Stimulated activated naive CD4-positive, alpha-beta T cell treated with Interleukin-2 at 50 U/mL for 16 hours (primary cell): ENCODE results near the gene RXRA.

Experiments
- DNase-seq: peaks from one replicate; lab custom pipeline; 2025; lab: John Stamatoyannopoulos, UW

Gene RXRA

DNA sequence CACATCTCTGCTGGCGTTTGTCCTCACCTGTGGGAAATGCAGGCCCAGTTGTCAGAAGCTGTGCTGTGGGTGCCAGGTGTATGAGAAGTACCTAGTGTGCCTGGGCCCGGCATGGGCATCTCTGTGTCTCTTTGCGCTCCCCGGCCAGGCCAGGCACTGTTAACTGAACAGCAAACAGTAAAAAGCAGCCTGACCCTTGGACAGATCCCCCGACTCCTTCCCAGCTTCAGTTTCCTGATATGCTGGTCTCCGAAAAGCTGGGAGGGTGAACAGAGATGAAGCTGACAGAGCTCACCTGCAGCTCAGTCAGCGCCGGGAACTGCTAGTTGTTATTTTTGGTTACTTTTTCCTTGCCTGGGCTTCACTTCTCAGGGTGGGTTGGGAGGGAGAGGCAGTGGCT is 28.9 kb downstream of the RXRA start:
- DNase-seq = no peak

DNA sequence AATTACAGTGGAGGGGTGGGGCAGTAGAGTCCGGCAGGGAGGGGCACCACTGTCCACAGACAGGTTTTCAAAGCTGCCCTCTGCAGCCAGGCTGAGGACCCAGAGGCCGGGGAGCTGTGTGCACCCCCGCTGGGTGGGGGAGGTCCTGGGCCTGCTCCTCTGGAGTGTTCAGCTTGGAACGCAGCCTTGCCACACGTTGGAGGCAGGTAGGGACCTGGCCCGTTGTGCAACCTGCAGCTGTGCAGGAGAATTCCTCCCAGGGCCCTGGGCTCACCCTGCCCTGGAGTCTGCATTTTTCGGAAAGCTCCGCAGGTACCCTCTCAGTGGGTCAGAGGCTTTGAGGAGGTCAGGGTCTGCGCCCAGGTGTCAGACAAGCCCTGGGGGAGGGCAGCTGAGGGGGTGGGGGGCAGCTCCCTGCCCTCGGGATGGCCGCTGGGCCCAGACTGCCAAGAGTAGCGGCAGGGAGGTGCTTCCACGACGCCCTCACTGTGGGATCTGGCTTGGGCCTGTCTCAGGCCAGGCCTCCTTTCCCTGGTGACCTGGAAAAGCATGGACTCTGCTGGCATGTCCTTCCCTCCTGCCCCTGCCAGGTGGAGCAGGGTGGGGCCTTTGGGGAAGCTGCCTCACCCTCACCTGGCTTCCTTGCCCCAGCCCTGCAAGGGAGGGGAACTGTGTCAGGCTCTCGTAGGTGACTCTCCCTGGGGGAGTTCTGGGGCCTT is 29.5 kb downstream of the RXRA start:
- DNase-seq = no peak

DNA sequence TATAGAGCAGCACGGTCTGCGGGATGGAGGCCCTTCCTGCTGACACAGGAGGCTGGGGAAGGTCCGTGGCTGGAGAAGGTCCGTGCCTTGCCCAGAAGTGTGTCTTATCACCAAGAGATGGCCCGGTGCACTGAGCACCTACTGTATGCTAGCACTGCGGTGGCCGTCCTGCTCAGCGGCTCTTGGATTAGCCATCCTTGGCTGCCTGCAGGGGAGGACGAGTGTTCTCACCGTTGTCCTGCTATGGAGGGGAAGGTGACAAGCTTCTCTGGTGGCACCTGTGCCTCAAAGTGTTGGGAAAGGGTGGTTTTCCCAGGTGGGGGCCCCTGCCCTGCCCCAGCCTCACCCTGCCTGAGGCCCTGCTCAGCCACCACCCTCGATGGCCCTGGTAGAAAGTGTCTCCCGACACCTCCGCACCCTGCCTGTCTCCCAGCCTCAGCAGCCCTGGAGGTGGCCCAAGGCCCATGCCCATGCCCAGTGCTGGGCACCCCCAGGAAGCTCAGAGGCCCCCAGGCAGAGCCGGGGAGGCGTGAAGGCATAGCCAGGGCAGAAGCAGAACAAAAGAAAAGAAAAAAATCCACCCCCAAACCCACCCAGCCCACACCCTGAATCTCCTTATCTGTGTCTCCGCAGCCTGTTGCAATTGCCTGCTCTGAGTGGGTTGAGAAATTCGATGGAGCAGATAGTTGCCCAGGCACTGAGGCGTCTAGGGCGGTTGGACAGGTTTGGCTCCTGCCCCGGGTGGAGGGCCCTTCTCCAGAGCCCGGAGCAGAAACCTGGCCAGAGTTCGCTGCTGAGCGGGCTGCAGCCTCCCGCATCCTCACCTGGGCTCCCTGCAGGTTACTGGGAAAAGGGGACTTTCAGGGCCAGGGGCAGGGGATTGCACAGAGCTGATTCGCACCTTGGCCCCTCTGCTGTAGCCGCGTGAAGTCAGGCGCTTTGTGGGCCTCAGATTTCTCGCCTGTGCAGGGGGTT is 30.5 kb downstream of the RXRA start:
- no peak for DNase-seq

DNA sequence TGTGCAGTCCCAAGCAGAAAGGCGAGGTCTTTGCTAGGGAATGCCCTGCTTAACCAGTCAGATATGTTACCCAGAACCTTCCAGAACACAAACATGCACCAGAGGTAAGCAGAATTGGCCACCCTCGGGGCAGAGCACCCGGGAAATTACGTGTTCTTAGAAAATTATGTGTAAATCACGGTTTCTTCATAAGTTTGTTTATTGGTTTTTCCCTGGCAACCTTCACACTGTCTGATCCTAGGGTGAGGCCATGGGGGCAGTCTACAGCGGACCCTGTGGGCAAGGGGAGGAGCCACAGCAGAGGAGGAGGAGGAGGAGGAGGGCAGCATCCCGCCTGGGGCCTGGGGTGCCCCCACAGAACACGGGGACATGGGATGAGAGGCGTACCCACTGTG is 31.4 kb downstream of the RXRA start:
- no peak for DNase-seq

DNA sequence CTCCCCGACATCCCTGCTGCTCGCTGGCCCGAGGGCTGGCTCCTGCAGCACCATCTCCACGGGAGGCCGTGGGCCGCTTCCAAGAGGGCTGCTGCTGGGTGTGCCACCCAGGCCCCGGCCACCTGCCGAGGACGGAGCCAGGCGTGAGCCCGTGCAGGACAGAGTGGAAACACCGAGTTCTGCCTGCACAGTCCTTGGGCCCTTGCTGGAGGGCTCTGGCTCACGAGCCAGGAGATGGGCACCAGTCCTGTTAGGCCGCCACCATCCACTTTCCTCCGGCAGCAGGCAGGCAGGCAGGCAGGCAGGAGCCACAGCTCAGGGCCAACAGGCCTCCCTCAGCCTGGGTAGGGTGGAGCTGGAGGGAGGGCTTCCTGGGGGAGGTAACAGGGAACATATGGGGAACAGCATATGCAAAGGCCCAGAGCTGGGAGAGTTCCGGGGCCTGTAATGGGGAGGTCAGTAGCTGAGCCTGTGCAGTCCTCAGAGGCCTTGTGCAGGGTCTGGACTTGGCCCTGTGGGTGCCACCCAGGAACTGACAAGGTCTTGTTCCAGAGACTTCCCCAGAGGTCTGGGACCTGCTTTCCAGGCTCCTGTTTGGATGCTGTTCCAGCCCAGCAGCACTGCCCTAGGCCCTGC is 31.9 kb downstream of the RXRA start:
- DNase-seq = no peak

DNA sequence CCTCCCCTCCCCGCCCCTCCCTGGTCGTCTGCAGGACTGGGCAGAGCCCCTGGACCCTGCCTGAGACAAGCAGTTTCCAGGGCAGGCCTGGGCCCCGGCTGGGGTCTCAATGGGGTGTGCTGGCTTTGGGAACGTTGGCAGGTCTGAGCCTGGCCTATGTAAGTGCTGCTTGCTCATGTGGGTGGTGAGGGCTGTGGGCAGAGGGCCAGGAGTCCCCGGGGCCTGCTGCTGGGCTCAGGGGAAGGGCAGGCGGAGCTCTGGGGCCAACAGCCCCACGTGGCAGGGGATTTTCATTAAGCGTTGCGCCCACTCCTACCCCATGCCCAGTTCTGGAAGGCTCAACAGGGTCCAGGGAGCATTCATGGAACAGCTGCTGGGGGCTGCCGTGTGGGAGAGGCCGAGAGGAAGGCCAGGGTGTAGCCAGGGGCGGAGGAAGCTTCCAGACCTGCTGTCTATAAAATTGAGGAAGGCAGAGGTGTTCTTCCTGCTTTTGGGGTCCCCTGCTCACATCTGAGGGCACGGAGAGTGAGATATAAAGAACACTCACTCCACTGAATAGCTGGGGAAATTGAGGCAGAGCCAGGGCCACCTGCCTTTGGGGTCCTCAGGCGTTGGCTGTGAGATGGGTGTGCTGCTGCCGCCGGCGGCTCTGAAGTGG is 32.5 kb downstream of the RXRA start:
- DNase-seq = no peak

DNA sequence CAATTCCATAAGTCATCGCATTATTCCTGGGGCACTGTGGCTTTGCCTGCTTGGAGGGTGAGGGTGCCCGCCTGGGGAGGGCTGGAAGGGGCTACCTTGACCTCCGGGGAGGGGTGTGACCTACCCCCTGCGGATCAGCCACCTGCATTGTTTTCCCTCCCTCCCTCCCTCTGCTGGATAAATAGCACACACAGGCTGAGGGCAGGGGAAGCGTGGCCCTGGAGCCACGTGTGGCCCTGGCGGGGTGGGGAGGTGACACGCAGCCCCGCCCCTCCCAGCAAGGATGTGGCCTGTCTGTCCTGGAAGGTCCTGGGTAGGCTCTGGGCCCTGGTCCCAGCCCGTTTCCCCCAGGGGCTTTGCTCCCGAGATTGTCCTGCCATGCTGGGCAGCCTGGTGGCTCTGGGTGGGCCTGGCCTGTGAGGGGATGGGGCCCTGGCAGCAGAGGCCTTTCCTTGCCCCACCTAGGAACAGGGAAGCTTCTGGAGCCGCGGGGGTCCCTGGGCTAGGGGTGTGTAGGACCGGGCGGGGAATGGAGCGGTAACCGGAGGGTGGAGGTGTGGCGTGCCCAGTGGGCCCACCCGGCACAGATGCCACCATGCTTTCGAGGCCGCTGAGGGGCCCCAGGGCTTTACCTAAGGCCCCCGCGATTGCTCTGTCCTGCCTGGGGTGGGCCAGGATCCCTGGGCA is 33.4 kb downstream of the RXRA start:
- no peak for DNase-seq

DNA sequence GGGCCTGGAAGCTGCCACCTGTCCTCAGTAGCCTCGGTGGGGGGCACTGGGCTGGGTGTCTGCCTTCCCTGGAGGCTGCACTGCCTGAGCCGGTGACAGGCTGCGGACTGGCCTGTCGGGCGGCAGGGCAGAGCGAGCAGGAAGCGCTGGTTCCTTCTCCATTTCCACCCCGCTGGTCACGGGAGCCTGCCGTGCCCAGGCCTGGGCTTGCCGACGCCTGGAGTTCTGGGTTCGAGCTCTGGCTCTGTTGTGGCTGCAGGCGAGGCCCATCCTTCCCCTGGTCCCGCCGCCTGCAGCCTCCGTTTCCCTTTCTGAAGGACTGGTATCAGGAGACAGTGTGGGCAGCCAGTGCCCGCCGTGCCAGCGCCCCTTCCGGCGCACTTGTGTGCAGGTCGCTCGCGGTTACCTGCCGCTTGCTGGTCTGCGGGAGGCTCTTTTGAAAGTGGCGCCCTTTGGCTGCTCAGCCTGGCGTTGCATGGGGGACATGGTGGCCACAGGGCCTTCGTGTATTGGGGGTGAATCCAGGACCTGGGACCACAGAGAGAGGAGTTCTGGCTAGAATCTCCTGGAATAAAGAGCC is 34.0 kb downstream of the RXRA start:
- DNase-seq = no peak

DNA sequence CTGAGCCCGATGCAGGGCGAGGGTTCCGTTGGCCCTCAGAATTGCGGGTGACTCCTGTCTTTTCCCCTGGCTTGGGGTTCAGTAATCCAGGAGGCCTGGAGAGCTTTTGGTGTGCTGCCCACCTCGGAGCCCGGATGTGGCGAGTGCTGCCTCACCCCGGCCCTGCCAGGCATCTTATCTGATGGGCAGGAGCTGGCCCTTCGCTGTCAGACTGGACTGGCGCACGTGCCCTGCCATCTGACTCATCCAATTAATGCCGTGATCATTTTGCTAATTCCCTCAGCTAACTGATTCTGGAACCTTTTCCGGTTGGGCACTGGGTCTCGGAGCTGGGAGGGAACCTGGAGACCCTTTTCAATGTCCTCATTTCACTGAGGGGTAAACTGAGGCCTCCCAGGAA is 34.6 kb downstream of the RXRA start:
- DNase-seq = no peak

DNA sequence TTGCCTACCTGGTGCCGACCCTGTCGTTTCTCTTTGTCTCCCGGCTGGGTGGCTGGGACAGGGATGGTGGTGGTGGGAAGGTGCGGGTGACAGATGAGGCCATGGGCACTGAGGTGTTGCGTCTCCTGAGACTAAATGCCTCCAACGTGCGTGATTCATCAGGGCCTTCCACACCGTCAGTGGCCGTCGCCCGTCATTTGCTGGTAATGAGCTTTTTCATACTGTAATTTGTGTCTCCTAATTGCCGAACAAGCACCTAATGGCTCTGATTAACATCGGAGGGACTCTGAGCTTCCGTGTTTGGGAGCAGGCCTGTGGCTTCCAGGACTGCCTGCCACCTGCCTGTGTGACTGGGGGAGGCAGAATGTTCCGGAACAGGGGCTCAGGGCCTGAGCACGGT is 35.2 kb downstream of the RXRA start:
- DNase-seq = no peak

DNA sequence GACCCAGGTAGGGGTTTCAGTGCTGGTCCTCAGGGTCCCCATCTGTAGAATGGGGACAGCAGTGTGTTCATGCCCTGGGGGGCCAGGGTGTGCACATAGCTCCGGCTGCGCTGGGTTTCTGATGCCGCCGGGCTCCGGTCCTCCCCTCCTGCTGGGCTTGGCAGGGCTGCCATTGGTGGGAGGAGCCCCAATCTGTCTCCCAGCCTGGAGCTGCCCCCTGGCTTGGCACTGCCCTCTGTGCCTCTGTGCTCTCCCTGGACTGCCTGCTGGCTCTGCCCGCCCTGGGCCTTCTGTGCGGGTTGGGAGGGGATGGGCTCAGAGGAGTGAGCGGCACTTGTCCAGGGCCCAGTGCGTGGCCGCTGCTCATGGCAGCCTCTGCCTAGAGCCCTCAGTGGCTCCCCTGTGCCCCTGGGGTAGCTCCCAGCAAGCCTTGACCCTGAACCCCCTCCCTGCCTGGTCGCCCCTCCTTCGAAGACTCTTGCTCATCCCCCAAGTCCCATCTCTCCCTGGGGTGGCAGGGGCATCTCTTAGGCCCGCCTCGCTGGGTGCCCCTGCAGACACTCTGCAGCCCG is 35.7 kb downstream of the RXRA start:
- DNase-seq = no peak

DNA sequence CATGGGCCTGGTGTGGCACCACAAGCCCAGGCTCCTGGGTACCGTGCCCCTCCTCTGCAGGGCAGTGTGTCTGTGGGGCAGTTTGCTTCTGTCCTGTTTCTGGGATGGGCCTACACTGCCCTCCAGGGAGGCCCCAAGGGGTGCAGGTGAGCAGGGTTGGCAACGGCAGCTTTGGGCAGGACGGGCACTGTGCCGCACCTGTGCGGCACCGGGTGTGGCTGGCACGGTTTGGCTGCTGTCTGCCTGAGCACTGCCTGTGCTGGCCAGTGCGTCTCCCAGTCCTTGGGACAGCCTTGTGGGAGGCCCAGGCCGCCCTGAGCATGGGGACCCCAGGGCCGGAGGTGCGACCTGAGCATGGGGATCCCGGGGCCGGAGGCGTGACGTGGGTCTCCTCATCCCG is 37.2 kb downstream of the RXRA start:
- no peak for DNase-seq

DNA sequence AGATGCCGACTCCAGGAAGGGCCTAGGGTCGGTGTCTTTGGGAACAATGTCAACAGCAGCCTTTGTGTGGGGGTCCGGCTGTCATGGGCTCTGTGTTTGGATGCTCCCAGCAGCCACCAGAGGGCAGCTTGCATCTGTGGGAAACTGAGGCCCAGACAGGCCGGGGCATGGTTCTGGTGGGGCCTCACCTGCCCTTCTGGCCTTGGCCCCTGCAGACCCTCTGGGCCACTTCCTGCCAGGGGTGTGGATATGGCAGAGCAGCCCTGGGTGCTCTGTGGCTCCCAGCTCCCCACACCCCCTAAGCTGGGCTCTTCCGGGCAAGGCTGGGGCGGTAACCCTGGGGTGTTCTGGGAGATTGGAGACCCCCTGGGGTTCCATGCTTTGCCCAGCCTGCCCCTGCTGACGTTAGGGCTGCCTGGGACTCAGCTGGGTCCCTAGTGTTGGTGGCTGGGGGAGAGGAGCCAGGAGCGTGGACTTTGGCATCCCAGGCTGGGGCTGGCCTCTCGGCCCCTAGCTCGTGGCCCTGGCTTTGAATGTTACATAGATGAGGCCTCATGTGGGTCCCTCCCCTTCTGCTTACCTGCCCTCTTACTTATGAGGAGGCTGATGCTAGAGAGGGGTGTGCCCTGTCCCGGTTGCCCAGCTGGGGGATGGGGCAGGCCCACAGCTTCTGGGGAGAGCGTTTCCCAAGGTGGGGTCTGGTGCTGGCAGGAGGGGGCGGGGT is 38.3 kb downstream of the RXRA start:
- no peak for DNase-seq

DNA sequence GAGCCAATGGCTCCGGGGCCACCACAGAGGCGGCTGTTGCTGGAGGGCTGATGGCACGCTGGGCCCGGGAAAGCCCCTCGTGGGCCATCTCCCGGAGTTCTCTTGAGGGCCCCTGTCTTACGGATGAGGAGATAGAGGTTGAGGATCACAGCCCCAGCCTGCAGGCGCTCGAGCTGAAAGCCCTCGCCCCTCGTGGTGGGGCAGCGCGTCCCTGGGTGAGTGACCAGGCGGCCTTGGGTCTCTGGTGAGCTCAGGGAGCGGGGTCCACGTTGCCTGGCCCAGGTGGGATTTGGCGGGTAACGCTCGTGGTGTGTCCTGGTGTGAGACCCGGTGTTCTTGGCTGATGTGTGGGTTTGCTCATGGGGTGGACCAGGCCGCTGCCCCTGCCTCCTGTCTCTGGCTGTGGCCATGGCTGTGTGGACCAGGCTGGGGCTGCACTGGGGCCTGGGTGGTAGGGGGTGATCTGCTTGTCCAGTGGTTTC is 38.9 kb downstream of the RXRA start:
- no peak for DNase-seq

DNA sequence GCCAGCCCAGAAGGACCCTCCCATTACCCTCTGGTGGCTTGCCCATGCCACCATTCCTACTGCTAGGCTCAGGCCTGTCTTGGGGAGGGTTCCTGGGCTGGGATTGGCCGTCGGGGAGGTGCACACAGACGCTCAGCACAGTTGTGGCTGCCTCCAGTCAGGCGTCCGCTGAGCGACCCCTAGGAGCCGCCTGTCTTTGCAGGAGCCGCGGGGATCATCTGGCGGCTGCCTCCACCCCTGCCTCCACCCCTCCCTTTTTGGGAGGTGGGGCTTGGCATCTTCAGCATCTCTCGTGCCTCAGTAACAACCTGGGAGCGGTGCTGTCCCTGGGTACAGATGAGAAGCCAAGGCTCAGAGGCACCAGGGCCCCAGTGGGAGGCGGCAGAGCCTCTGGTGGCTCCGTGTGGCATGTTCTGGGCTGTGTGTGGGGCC is 39.6 kb downstream of the RXRA start:
- DNase-seq = no peak

DNA sequence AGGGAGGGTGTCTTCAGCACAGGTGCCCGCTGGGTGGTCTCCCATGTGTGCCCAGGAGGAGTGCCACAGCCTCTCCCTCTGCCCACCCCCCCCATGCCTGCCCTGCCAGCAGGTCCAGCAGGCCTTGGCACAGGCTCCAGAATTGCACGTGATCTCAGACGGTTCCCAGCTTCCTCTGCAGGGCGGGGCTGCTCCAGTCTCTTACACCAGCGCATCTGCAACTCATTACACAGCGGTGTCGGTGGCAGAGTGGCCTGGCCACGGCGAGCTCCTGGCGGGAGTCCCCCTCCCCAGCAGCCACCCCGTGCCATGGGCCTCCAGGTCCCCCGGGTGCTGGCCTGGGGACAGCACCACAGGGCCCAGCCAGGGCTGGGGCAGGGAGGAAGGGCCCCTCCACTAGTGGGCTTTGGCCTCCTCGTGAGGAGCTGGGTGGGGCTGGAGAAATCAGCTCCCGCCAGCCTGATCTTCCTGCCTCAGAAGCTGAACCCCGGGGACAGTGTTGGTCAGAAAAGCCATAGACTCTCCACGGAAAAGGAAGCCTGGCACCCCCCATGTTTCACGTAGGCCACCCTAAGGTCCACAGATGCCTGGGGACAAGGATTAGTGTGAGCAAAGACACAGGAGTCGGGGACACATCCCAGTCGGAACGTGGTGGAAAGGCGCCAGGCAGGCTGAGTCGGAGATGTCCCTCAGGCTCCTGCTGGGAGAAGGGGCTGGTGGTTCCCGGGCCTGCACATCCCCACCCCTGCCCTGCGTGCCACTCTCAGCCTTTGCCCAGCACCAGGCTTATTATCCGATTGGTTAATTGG is 40.2 kb downstream of the RXRA start:
- DNase-seq = no peak

DNA sequence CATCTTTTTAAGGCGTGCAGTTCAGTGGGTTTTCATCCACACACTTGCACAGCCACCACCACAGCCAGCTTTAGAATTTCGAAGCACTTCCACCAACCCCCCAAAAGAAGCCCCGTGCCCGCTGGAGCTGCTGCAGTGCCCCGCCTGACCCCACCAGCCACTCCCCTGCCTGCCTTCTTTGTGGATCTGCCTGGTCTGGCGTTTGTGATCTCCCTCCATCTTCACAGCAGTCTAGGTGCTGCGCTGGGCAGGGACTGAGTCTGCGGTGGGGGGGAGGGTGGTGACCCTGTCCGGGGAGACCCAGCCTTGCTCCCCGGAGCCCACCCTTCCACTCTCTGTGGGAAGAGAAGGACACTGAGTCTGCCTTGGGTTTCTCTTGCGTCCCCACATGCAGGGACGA is 40.8 kb downstream of the RXRA start:
- DNase-seq = no peak

DNA sequence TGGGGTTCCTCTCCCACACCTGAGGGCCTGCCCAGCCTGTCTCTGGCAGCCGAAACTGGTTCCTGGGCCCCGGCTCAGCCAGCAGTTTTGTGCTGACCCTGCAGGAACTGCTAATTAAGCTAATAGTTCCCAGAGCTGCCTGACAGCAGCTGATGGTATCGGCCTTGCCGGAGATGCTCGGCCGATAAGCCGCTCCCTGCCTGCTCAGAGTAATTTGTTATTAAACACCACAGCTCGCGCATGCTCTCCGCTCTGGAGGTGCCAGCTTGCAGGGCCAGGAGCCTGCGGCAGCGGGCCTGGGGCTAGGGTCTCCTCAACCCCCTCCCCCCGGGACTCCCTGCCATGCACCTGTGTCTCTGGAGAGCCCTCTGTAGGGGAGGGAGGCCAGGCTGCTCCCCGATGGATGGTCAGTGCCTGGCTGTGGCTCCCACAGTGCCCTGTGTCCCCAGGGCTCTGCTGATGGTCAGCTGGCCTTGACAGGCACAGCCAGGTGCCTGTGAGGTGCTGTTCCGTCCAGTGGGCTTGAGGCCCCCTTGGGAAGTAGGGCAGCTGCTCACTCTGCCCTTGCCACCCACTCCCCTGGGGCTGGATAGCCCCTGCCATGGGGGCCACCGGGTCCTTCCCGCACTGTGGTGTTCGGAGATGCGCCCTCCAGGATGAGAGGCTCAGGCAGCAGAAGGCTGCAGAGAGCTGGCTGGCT is 41.7 kb downstream of the RXRA start:
- no peak for DNase-seq

DNA sequence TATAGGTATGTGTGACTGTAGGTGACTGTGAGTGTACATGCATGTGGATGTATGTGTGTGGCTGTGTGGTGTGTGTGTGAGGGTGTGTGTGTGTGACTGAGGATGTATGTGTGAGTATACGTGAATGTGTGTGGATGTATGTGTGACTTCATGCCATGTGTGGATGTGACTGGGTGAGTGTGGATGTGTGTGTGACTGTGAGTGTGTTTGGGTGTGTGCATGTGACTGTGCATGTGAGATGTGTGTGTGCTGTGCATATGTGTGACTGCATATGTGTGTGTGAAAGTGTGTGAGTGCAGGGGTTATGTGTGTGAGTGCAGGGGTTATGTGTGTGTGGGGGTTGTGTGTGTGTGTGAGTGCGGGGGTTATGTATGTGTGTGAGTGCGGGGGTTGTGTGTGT is 42.3 kb downstream of the RXRA start:
- DNase-seq = no peak
